Neural cell (in vitro differentiated cells): ENCODE data around the gene BIK. TPM values are rescaled to one million over a fixed set of nuclear protein-coding genes. Genes with fewer than 3 reads are reported as not detected.

Source experiments
- H2AFZ ChIP-seq: fragments of 200-600, 300-800 bp; sonication (generic), shearing (Covaris generic); 2 replicates; pipeline ENCODE4 v1.6.0; 2014; ENCODE audit warnings: low read depth, mild to moderate bottlenecking, antibody characterized with exemption, low read length, moderate library complexity
- H3F3A ChIP-seq: fragments of 200-600 bp; shearing (Covaris generic); 2 replicates; pipeline ENCODE4 v1.6.1; 2016; ENCODE audit warnings: mild to moderate bottlenecking, moderate library complexity, mixed read lengths, antibody characterized with exemption, low read length; ENCODE audit not compliant: insufficient read depth, poor library complexity, severe bottlenecking
- H3K27ac ChIP-seq: fragments of 200-600, 300-800 bp; sonication (generic), shearing (Covaris generic); 2 replicates; pipeline ENCODE4 v1.5.1; 2014; ENCODE audit warnings: mild to moderate bottlenecking, low read length, moderate library complexity
- H3K27me3 ChIP-seq: fragments of 300-800, 200-600 bp; sonication (generic), shearing (Covaris generic); 2 replicates; pipeline ENCODE4 v1.6.0; 2014; ENCODE audit warnings: mild to moderate bottlenecking, low read depth, low read length, moderate library complexity; ENCODE audit not compliant: insufficient read depth
- H3K36me3 ChIP-seq: fragments of 300-800, 200-600 bp; sonication (generic), shearing (Covaris generic); 2 replicates; pipeline ENCODE4 v1.5.1; 2014; ENCODE audit warnings: mild to moderate bottlenecking, antibody characterized with exemption, low read length, moderate library complexity; ENCODE audit not compliant: insufficient read depth
- H3K4me2 ChIP-seq: fragments of 300-800, 200-600 bp; sonication (generic), shearing (Covaris generic); 2 replicates; pipeline ENCODE4 v1.6.0; 2014; ENCODE audit warnings: mild to moderate bottlenecking, low read length
- H3K4me3 ChIP-seq: fragments of 300-800, 200-600 bp; sonication (generic), shearing (Covaris generic); 2 replicates; pipeline ENCODE4 v1.5.1; 2014; ENCODE audit warnings: mild to moderate bottlenecking, low read length, moderate library complexity
- H3K79me2 ChIP-seq: fragments of 200-600 bp; shearing (Covaris generic); replicated peaks from 2 replicates; pipeline ENCODE4 v1.6.0; 2014; ENCODE audit warnings: mild to moderate bottlenecking, low read length, moderate library complexity; ENCODE audit not compliant: insufficient read depth
- H3K9ac ChIP-seq: fragments of 300-800, 200-600 bp; sonication (generic), shearing (Covaris generic); 2 replicates; pipeline ENCODE4 v1.6.1; 2016; ENCODE audit warnings: mild to moderate bottlenecking, low read length, mixed read lengths
- H3K9me2 ChIP-seq: fragments of 200-600 bp; shearing (Covaris generic); 2 replicates; pipeline ENCODE4 v1.6.1; 2016; ENCODE audit warnings: mild to moderate bottlenecking, low read length, mixed read lengths; ENCODE audit not compliant: insufficient read depth
- H3K9me3 ChIP-seq: fragments of 200-600, 300-800 bp; sonication (generic), shearing (Covaris generic); 2 replicates; pipeline ENCODE4 v1.6.1; 2016; ENCODE audit warnings: mild to moderate bottlenecking, mixed run types, low read length, moderate library complexity, mixed read lengths
- H4K20me1 ChIP-seq: fragments of 200-600 bp; shearing (Covaris generic); 2 replicates; pipeline ENCODE4 v1.6.1; 2016; ENCODE audit warnings: mild to moderate bottlenecking, mixed run types; ENCODE audit not compliant: insufficient read depth
- EP300 ChIP-seq: fragments of 450-650 bp; conservative IDR thresholded peaks from 2 replicates; pipeline ENCODE4 v1.6.1; 2014; ENCODE audit warnings: antibody characterized with exemption, mild to moderate bottlenecking, moderate library complexity; ENCODE audit not compliant: poor library complexity, severe bottlenecking
- EZH2 ChIP-seq: fragments of 200-600, 300-800 bp; shearing (Covaris generic), sonication (generic); IDR thresholded peaks from 2 replicates; pipeline ENCODE4 v1.6.1; 2014; ENCODE audit warnings: antibody characterized with exemption, low read length, borderline replicate concordance, mild to moderate bottlenecking; ENCODE audit not compliant: insufficient read depth, poor library complexity, severe bottlenecking
- MXI1 ChIP-seq: fragments of 450-650 bp; conservative IDR thresholded peaks from 2 replicates; pipeline ENCODE4 v1.6.1; 2014; ENCODE audit warnings: antibody characterized with exemption, mild to moderate bottlenecking; ENCODE audit not compliant: poor library complexity, severe bottlenecking
- POLR2AphosphoS5 ChIP-seq: IDR thresholded peaks from 2 replicates; pipeline ENCODE4 v1.6.1; 2012
- RAD21 ChIP-seq: fragments of 450-650 bp; conservative IDR thresholded peaks from 2 replicates; pipeline ENCODE4 v1.6.1; 2014; ENCODE audit warnings: antibody characterized with exemption, mild to moderate bottlenecking, moderate library complexity
- SMC3 ChIP-seq: fragments of 450-650 bp; conservative IDR thresholded peaks from 2 replicates; pipeline ENCODE4 v1.6.1; 2014; ENCODE audit warnings: antibody characterized with exemption, mild to moderate bottlenecking, moderate library complexity; ENCODE audit not compliant: poor library complexity
- TAF1 ChIP-seq: IDR thresholded peaks from 2 replicates; pipeline ENCODE4 v1.6.1; 2012; ENCODE audit warnings: low read depth
- polyA plus RNA-seq: library from polyadenylated mRNA; depleted of rRNA; stranded (reverse); fragments of >200 nt; gene quantifications from 2 replicates; pipeline ENCODE4 v1.2.3, GENCODE V29; 2014
- TF ChIP-seq, protein P1 (sequence below): IDR thresholded peaks from 2 replicates; pipeline ENCODE4 v1.6.1; 2012; ENCODE audit warnings: borderline replicate concordance
- TF ChIP-seq, protein P2 (sequence below): fragments of 450-650 bp; IDR thresholded peaks from 2 replicates; pipeline ENCODE4 v1.5.1; 2014; ENCODE audit warnings: antibody characterized with exemption, mild to moderate bottlenecking, moderate library complexity; ENCODE audit not compliant: poor library complexity, severe bottlenecking

Gene BIK
- polyA plus RNA-seq, 1 donor from 2014 or later: 3.1 TPM

GRCh38 chr22:43099095-43099494 lies 11.5 kb upstream of the BIK start:
- Histone ChIP-seq H3K27me3 (no peaks in the 10 kb centered on the region), H4K20me1 (no peaks in the 10 kb centered on the region), H3K27ac (no peak overlapping the region), H3K36me3 (no peaks in the 10 kb centered on the region), H3K9ac (no peak overlapping the region), H3K9me2 (no peaks in the 10 kb centered on the region), H3K9me3 (no peaks in the 10 kb centered on the region), H2AFZ (no peak overlapping the region), H3F3A (no peaks in the 10 kb centered on the region), H3K4me2 (no peak overlapping the region), H3K79me2 (no peaks in the 10 kb centered on the region), H3K4me3 (no peak overlapping the region)
- TF ChIP-seq TAF1: no peak
- TF ChIP-seq MXI1: no peak
- no peak for TF ChIP-seq EZH2
- no peak for TF ChIP-seq SMC3
- TF ChIP-seq EP300: no peak
- no peak for TF ChIP-seq RAD21
- TF ChIP-seq, protein P1, sequence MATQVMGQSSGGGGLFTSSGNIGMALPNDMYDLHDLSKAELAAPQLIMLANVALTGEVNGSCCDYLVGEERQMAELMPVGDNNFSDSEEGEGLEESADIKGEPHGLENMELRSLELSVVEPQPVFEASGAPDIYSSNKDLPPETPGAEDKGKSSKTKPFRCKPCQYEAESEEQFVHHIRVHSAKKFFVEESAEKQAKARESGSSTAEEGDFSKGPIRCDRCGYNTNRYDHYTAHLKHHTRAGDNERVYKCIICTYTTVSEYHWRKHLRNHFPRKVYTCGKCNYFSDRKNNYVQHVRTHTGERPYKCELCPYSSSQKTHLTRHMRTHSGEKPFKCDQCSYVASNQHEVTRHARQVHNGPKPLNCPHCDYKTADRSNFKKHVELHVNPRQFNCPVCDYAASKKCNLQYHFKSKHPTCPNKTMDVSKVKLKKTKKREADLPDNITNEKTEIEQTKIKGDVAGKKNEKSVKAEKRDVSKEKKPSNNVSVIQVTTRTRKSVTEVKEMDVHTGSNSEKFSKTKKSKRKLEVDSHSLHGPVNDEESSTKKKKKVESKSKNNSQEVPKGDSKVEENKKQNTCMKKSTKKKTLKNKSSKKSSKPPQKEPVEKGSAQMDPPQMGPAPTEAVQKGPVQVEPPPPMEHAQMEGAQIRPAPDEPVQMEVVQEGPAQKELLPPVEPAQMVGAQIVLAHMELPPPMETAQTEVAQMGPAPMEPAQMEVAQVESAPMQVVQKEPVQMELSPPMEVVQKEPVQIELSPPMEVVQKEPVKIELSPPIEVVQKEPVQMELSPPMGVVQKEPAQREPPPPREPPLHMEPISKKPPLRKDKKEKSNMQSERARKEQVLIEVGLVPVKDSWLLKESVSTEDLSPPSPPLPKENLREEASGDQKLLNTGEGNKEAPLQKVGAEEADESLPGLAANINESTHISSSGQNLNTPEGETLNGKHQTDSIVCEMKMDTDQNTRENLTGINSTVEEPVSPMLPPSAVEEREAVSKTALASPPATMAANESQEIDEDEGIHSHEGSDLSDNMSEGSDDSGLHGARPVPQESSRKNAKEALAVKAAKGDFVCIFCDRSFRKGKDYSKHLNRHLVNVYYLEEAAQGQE: no peak
- TF ChIP-seq, protein P2, sequence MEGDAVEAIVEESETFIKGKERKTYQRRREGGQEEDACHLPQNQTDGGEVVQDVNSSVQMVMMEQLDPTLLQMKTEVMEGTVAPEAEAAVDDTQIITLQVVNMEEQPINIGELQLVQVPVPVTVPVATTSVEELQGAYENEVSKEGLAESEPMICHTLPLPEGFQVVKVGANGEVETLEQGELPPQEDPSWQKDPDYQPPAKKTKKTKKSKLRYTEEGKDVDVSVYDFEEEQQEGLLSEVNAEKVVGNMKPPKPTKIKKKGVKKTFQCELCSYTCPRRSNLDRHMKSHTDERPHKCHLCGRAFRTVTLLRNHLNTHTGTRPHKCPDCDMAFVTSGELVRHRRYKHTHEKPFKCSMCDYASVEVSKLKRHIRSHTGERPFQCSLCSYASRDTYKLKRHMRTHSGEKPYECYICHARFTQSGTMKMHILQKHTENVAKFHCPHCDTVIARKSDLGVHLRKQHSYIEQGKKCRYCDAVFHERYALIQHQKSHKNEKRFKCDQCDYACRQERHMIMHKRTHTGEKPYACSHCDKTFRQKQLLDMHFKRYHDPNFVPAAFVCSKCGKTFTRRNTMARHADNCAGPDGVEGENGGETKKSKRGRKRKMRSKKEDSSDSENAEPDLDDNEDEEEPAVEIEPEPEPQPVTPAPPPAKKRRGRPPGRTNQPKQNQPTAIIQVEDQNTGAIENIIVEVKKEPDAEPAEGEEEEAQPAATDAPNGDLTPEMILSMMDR: no peak
- no peak for TF ChIP-seq POLR2AphosphoS5

DNA sequence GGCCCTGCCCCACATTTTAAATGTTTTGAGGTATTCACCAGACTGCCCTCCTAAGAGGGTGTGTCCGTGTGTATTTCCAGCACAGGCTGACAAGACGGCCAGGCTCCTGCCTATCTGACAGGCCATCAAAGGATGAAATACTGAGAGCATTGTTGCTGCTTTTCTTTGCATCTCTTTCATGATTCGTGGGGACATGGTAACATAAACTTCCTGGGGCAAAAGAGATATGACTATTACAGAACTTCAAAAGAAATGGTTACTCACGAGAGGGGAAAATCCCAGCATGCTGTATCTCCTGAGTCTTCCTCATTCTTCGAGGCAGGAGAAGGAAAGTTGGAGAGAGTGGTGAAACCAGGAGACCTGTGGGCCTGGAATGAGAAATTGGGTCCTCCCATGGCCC lies 10.3 kb upstream of the BIK start:
- TF ChIP-seq SMC3 (no peak), TAF1 (no peak), RAD21 (no peak), EZH2 (no peak), POLR2AphosphoS5 (no peak), EP300 (no peak)
- TF ChIP-seq, protein P2: no peak
- TF ChIP-seq, protein P1: no peak
- H2AFZ ChIP-seq: no peak overlapping the region
- H3K9me3 ChIP-seq: no peaks in the 10 kb centered on the region
- H3K36me3 ChIP-seq: no peaks in the 10 kb centered on the region
- H3K9ac ChIP-seq: no peak overlapping the region
- H3K27me3 ChIP-seq: no peaks in the 10 kb centered on the region
- H3K4me2 ChIP-seq: no peak overlapping the region
- H4K20me1 ChIP-seq: no peaks in the 10 kb centered on the region
- no peaks in the 10 kb centered on the region for H3K9me2 ChIP-seq
- H3K4me3 ChIP-seq: no peak overlapping the region
- H3K27ac ChIP-seq: no peak overlapping the region
- no peaks in the 10 kb centered on the region for H3F3A ChIP-seq
- H3K79me2 ChIP-seq: no peaks in the 10 kb centered on the region
